Adrenal gland (tissue), 12 donors: ENCODE measurements around the gene RHBDF2. TPM values are rescaled to one million over a fixed set of nuclear protein-coding genes. Genes with fewer than 3 reads are reported as not detected.
A peak's percentile ranks its signal among the peaks of the same experiment; 100 is the strongest.

Source experiments
- DNase-seq, 7 donors: peaks; one replicate each; pipeline ENCODE4 v3.0.0-alpha.2; 2019 to 2020
- H3K27ac ChIP-seq, 5 donors: fragments of 200-600 bp; sonication (generic) in 4 of 5; 1 replicate in 3 of 5; 2 replicates in 2 of 5; pipeline versions ENCODE4 v1.5.1 to v1.8.0; 2016 to 2020; ENCODE audit warnings: mild to moderate bottlenecking in 1 of 5
- H3K27me3 ChIP-seq: fragments of 200-600 bp; 2 replicates; pipeline ENCODE4 v1.8.0; 2021
- H3K36me3 ChIP-seq, 2 donors: fragments of 200-600 bp; replicated peaks in 1 of 2; 1 replicate in 1 of 2; 2 replicates in 1 of 2; pipeline versions ENCODE4 v1.5.1 to v1.8.0; 2018 to 2022
- H3K4me1 ChIP-seq, 2 donors: fragments of 200-600 bp; replicated peaks in 1 of 2; 1 replicate in 1 of 2; 2 replicates in 1 of 2; pipeline versions ENCODE4 v1.5.1 to v1.8.0; 2018 to 2021
- H3K4me3 ChIP-seq, 4 donors: fragments of 200-600 bp; sonication (generic) in 3 of 4; one replicate each; pipeline ENCODE4 v1.5.1; 2016 to 2018
- H3K9me3 ChIP-seq, 3 donors: fragments of 200-600 bp; sonication (generic) in 1 of 3; replicated peaks in 1 of 3; 1 replicate in 2 of 3; 2 replicates in 1 of 3; pipeline versions ENCODE4 v1.5.1 to v1.8.0; 2016 to 2021
- CTCF ChIP-seq, 6 experiments: fragments of 450-650 bp in 4 of 6; fragments of 200-600 bp in 2 of 6; sonication (generic) in 1 of 6; IDR thresholded peaks; 1 replicate in 5 of 6; 2 replicates in 1 of 6; pipeline versions ENCODE4 v1.5.1 to v1.8.0; 2016 to 2021; ENCODE audit warnings: antibody characterized with exemption in 6 of 6, mild to moderate bottlenecking in 2 of 6, moderate library complexity in 1 of 6
- POLR2A ChIP-seq, 2 donors: fragments of 450-650 bp; IDR thresholded peaks; one replicate each; pipeline ENCODE4 v1.6.1; 2017; ENCODE audit warnings: antibody characterized with exemption in 2 of 2, mild to moderate bottlenecking in 2 of 2, moderate library complexity in 1 of 2
- WGBS, 4 donors: extraction: QIAGEN DNeasy Blood & Tissue Kit in 2 of 4; methylation state at CpG; one replicate each; pipeline versions ENCODE4 v1.1.5 to v1.1.7; 2013 to 2017; 5-methylcytosine and 5-hydroxymethylcytosine counted together
- intact Hi-C, 2 donors: fragments of 100-400 bp; cut with DNase I; formaldehyde crosslinking; loops; one replicate each; pipeline versions ENCODE4 v1.14.1 to v1.15.0; 2022 to 2023
- polyA plus RNA-seq, 3 donors: library from polyadenylated mRNA; stranded (reverse); fragments of 200-250 nt in 2 of 3; fragments of 350-450 nt in 1 of 3; fragmentation: Illumina TruSeq in 1 of 3; extraction: RNeasy Lipid Tissue Mini Kit (QIAGEN cat#74804) in 1 of 3; gene quantifications; one replicate each; pipeline ENCODE4 v1.2.3, GENCODE V29; 2013 to 2014
- total RNA-seq, 9 donors: library from RNA; depleted of rRNA in 4 of 9; stranded (reverse); fragments of >200 nt in 4 of 9; fragments of 120-200 nt in 1 of 9; fragmentation: NEBNext Ultra II Directional in 1 of 9; extraction: Animal tissue kit (Norgen Biotek cat#: 25700) in 1 of 9; gene quantifications; one replicate each; pipeline versions ENCODE4 v1.1.0 to v1.2.4, GENCODE V29; 2013 to 2023
- donor health status: healthy with polysubstance abuse.
- donor health status: Bipolar disorder and iron deficiency.
- donor health status: DM: yes; HTN: yes; CAD: no.
- donor health status: DM: no; HTN: no; CAD: no.
- donor health status: DM: no; HTN: no; CAD: no.
- donor health status: DM: yes; HTN: yes; CAD: no.

Gene RHBDF2
- total and polyA plus RNA-seq, 12 donors, result 4.9 to 156 (median 40.3) TPM

GRCh38 chr17:76548378-76549214 is 47.4 kb upstream of the RHBDF2 start:
- no peak overlapping the region for H3K4me3 ChIP-seq
- H3K36me3 ChIP-seq, result no peaks in the 10 kb centered on the region
- H3K27me3 ChIP-seq, result no peaks in the 10 kb centered on the region
- 74 to 88% (median 76%) methylated on average over 8 to 9 of the region's 9 CpGs for WGBS, 4 donors
- no peak for TF ChIP-seq POLR2A (IDR thresholded peaks at IDR 0.05)
- no peak for TF ChIP-seq CTCF (IDR thresholded peaks at IDR 0.05)
- intact Hi-C loops, result no loop called here
- peaks cover 35 to 51% of the 10 kb centered on the region in 2 donors for H3K4me1 ChIP-seq
- DNase-seq, result peak in 1 of 7 donors; percentile 53
- H3K27ac ChIP-seq, result no peak overlapping the region
- no peaks in the 10 kb centered on the region for H3K9me3 ChIP-seq

GRCh38 chr17:76547642-76548202 is 46.5 kb upstream of the RHBDF2 start:
- H3K27me3 ChIP-seq, result no peaks in the 10 kb centered on the region
- no peak overlapping the region for H3K27ac ChIP-seq
- TF ChIP-seq POLR2A (IDR thresholded peaks at IDR 0.05) (no peak), CTCF (IDR thresholded peaks at IDR 0.05) (peak in 1 of 6 experiments; percentile 8)
- WGBS, 4 donors, result 82 to 95% (median 88%) methylated on average over 2 of the region's 2 CpGs
- no peaks in the 10 kb centered on the region for H3K9me3 ChIP-seq
- intact Hi-C loops, result no loop called here
- H3K36me3 ChIP-seq, result no peaks in the 10 kb centered on the region
- H3K4me3 ChIP-seq, result no peak overlapping the region
- H3K4me1 ChIP-seq, result peaks cover 37 to 60% of the 10 kb centered on the region in 2 donors
- DNase-seq, result no peak

- no peaks in the 10 kb centered on the region for H3K9me3 ChIP-seq
- H3K4me1 ChIP-seq, result peaks cover 37 to 64% of the 10 kb centered on the region in 2 donors
- intact Hi-C loops, result no loop called here
- 12 to 46% (median 18%) methylated on average over 2 to 3 of the region's 3 CpGs for WGBS, 4 donors
- H3K27me3 ChIP-seq, result no peaks in the 10 kb centered on the region
- peak; percentile 64 to 85 (median 70) for DNase-seq
- H3K36me3 ChIP-seq, result no peaks in the 10 kb centered on the region
- no peak overlapping the region for H3K4me3 ChIP-seq
- H3K27ac ChIP-seq, result peak overlapping the region in 3 of 5 donors; percentile 24 to 71 (median 43)
- TF ChIP-seq CTCF (IDR thresholded peaks at IDR 0.05), result peak; percentile 34 to 73 (median 64)
- no peak for TF ChIP-seq POLR2A (IDR thresholded peaks at IDR 0.05)
These were observed 46.0 kb upstream of the RHBDF2 start for GRCh38 chr17:76547183-76547641.

- no peak for TF ChIP-seq POLR2A (IDR thresholded peaks at IDR 0.05)
- no peak for TF ChIP-seq CTCF (IDR thresholded peaks at IDR 0.05)
- Histone ChIP-seq H3K27ac (peak overlapping the region in 3 of 5 donors; percentile 24 to 71 (median 43)), H3K9me3 (no peaks in the 10 kb centered on the region), H3K4me3 (no peak overlapping the region), H3K36me3 (no peaks in the 10 kb centered on the region), H3K4me1 (peaks cover 37 to 64% of the 10 kb centered on the region in 2 donors), H3K27me3 (no peaks in the 10 kb centered on the region)
- intact Hi-C loops, result no loop called here
- peak in 4 of 7 donors; percentile 48 to 80 (median 68) for DNase-seq
- 29 to 44% (median 32%) methylated on average over 7 to 11 of the region's 11 CpGs for WGBS, 4 donors
These were observed 45.4 kb upstream of the RHBDF2 start for GRCh38 chr17:76546556-76547182.
